GM12878 (cell line): ENCODE results near the gene MALRD1. TPM values are rescaled to one million over a fixed set of nuclear protein-coding genes. Genes with fewer than 3 reads are reported as not detected.

ENCODE experiments used
- ATAC-seq: fragments of 200-7000 bp; cut with Tn5 transposase; 3 replicates; pipeline ENCODE4 v1.9.1; 2020; ENCODE audit warnings: mild to moderate bottlenecking, moderate library complexity
- BruUV-seq: library from RNA; stranded (reverse); fragments of 400-500 nt; replicated peaks from 2 replicates; lab custom pipeline; 2021; lab: Mats Ljungman, UMichigan
- CTCF ChIA-PET: fragments of 300-600 bp; sonication (Branson Sonifier 250); formaldehyde crosslinking; extraction: SDS; loops from one replicate; lab custom pipeline; 2021; ENCODE audit warnings: inconsistent platforms; lab: Yijun Ruan, JAX
- POLR2A ChIA-PET: fragments of 350-600 bp; formaldehyde crosslinking; extraction: SDS; loops from one replicate; lab custom pipeline; 2021; ENCODE audit warnings: inconsistent platforms; lab: Charles Lee
- RAD21 ChIA-PET: fragments of 300-600 bp; sonication (Branson Sonifier 250); formaldehyde crosslinking; loops from one replicate; lab custom pipeline; 2023; ENCODE audit warnings: antibody characterized with exemption; ENCODE audit not compliant: unreplicated experiment; lab: Charles Lee
- SMC1A ChIA-PET: fragments of 300-600 bp; sonication (Branson Sonifier 250); formaldehyde crosslinking; loops from one replicate; lab custom pipeline; 2023; ENCODE audit not compliant: unreplicated experiment, uncharacterized antibody; lab: Charles Lee
- DNase-seq: peaks from one replicate; pipeline ENCODE4 v3.0.0-alpha.2; 2011; ENCODE audit warnings: low read depth, low spot score
- FAIRE-seq: peaks from 3 replicates; lab custom pipeline; 2011; peaks lifted over from hg19 to GRCh38; lab: Jason Lieb, UNC
- H2AFZ ChIP-seq: 2 replicates; pipeline ENCODE4 v1.6.0; 2011; ENCODE audit warnings: low read depth, low read length, control low read depth; ENCODE audit not compliant: control insufficient read depth
- H3K27ac ChIP-seq: 2 replicates; pipeline ENCODE4 v1.5.1; 2011; ENCODE audit warnings: control low read depth; ENCODE audit not compliant: control insufficient read depth, insufficient read depth
- H3K27me3 ChIP-seq, 2 experiments: replicated peaks in 1 of 2; 2 replicates each; pipeline versions ENCODE4 v1.6.0 to v1.6.1; 2011; ENCODE audit warnings: low read length in 1 of 2; ENCODE audit not compliant: control insufficient read depth in 2 of 2, insufficient read depth in 2 of 2
- H3K36me3 ChIP-seq, 2 experiments: 2 replicates each; pipeline ENCODE4 v1.5.1; 2011; ENCODE audit warnings: low read length in 1 of 2; ENCODE audit not compliant: control insufficient read depth in 2 of 2, insufficient read depth in 2 of 2
- H3K4me1 ChIP-seq: 2 replicates; pipeline ENCODE4 v1.6.1; 2011; ENCODE audit warnings: mild to moderate bottlenecking, low read length, moderate library complexity, mixed read lengths; ENCODE audit not compliant: control insufficient read depth, insufficient read depth
- H3K4me2 ChIP-seq: 2 replicates; pipeline ENCODE4 v1.6.0; 2011; ENCODE audit warnings: control low read depth; ENCODE audit not compliant: control insufficient read depth, insufficient read depth
- H3K4me3 ChIP-seq: fragments of 200-600 bp; sonication (generic); 2 replicates; pipeline ENCODE4 v1.5.1; 2016
- H3K79me2 ChIP-seq: 2 replicates; pipeline ENCODE4 v1.6.0; 2011; ENCODE audit warnings: low read length; ENCODE audit not compliant: control insufficient read depth, insufficient read depth
- H3K9ac ChIP-seq: 2 replicates; pipeline ENCODE4 v1.8.0; 2011; ENCODE audit warnings: low read length, control low read depth, mixed read lengths; ENCODE audit not compliant: control insufficient read depth, insufficient read depth
- H3K9me3 ChIP-seq: replicated peaks from 3 replicates; pipeline ENCODE4 v1.5.1; 2011; ENCODE audit warnings: mild to moderate bottlenecking, low read length; ENCODE audit not compliant: control insufficient read depth, insufficient read depth
- H4K20me1 ChIP-seq: 2 replicates; pipeline ENCODE4 v1.6.0; 2011; ENCODE audit not compliant: control insufficient read depth, insufficient read depth
- BCL11A ChIP-seq: IDR thresholded peaks from 2 replicates; pipeline ENCODE4 v1.6.1; 2011; ENCODE audit warnings: low read depth, low read length
- CHD4 ChIP-seq: fragments of 200-600 bp; sonication (generic); IDR thresholded peaks from 2 replicates; pipeline ENCODE4 v1.6.1; 2016; ENCODE audit warnings: mild to moderate bottlenecking
- ESRRA ChIP-seq: IDR thresholded peaks from 2 replicates; pipeline ENCODE4 v1.6.1; 2012; ENCODE audit warnings: mild to moderate bottlenecking, low read length, improper control_type of control experiment
- EZH2 ChIP-seq: IDR thresholded peaks from 2 replicates; pipeline ENCODE4 v1.6.1; 2012; ENCODE audit warnings: low read depth, mild to moderate bottlenecking, control low read depth, inconsistent platforms, low read length, borderline replicate concordance; ENCODE audit not compliant: control insufficient read depth
- MEF2A ChIP-seq: IDR thresholded peaks from 2 replicates; pipeline ENCODE4 v1.6.1; 2011; ENCODE audit warnings: low read depth, mild to moderate bottlenecking, low read length, moderate library complexity; ENCODE audit not compliant: insufficient read depth
- NR2C1 ChIP-seq: fragments of 450-650 bp; IDR thresholded peaks from 2 replicates; pipeline ENCODE4 v1.6.1; 2017; ENCODE audit warnings: antibody characterized with exemption, mild to moderate bottlenecking, moderate library complexity
- POU2F2 ChIP-seq: IDR thresholded peaks from 3 replicates; pipeline ENCODE4 v1.6.1; 2011; ENCODE audit warnings: low read depth, mild to moderate bottlenecking, low read length, borderline replicate concordance
- RFX5 ChIP-seq: IDR thresholded peaks from 2 replicates; pipeline ENCODE4 v1.6.1; 2011; ENCODE audit warnings: low read depth, low read length, improper control_type of control experiment
- TCF7 ChIP-seq: IDR thresholded peaks from 2 replicates; pipeline ENCODE4 v1.6.1; 2014; ENCODE audit warnings: antibody characterized with exemption, borderline replicate concordance
- WRNIP1 ChIP-seq: IDR thresholded peaks from 2 replicates; pipeline ENCODE4 v1.6.1; 2011; ENCODE audit warnings: low read depth, low read length, improper control_type of control experiment, borderline replicate concordance
- YBX1 ChIP-seq: fragments of 450-650 bp; IDR thresholded peaks from 2 replicates; pipeline ENCODE4 v1.6.1; 2016; ENCODE audit warnings: antibody characterized with exemption
- YY1 ChIP-seq: IDR thresholded peaks from 2 replicates; pipeline ENCODE4 v1.6.1; 2011; ENCODE audit warnings: low read depth, mild to moderate bottlenecking, low read length
- ZNF217 ChIP-seq: fragments of 450-650 bp; IDR thresholded peaks from 2 replicates; pipeline ENCODE4 v1.6.1; 2017; ENCODE audit warnings: antibody characterized with exemption, mild to moderate bottlenecking
- ZZZ3 ChIP-seq: IDR thresholded peaks from 2 replicates; pipeline ENCODE4 v1.6.1; 2011; ENCODE audit warnings: low read depth; ENCODE audit not compliant: control insufficient read depth, insufficient read length
- WGBS: methylation state at CpG from one replicate; pipeline ENCODE4 v1.1.6; 2016; ENCODE audit warnings: low lambda C conversion rate; ENCODE audit not compliant: insufficient replicate concordance, insufficient coverage; ENCODE audit errors: missing lambda C conversion rate; 5-methylcytosine and 5-hydroxymethylcytosine counted together
- in situ Hi-C: fragments of 300-500 bp; cut with MboI; formaldehyde crosslinking; loops from 9 replicates; pipeline ENCODE4 v1.14.3; 2018; ENCODE audit warnings: mixed read lengths
- intact Hi-C: fragments of 100-400 bp; cut with micrococcal nuclease; formaldehyde crosslinking; loops from one replicate; pipeline ENCODE4 v1.14.2; 2022; ENCODE audit not compliant: unreplicated experiment
- polyA plus RNA-seq, 11 experiments: library from polyadenylated mRNA; depleted of rRNA in 4 of 11; unstranded in 6 of 11; stranded (reverse) in 5 of 11; fragments of >200 nt; fragmentation: Nextera tagmentation in 4 of 11; fragmentation: Illumina TruSeq in 1 of 11; extraction: Ambion mirVana in 4 of 11; extraction: Trizol in 1 of 11; gene quantifications; 1 replicate in 1 of 11; 2 replicates in 10 of 11; pipeline versions ENCODE4 v1.2.1 to v1.2.3, GENCODE V29; 2011 to 2016; ENCODE audit warnings: inconsistent platforms in 2 of 11, missing spikeins in 2 of 11, low read depth in 1 of 11
- total RNA-seq, 4 experiments: library from RNA; depleted of rRNA in 3 of 4; stranded (reverse); fragments of >200 nt in 3 of 4; fragmentation: Illumina TruSeq in 1 of 4; extraction: Trizol in 1 of 4; gene quantifications; 2 replicates each; pipeline versions ENCODE4 v1.2.1 to v1.2.3, GENCODE V29; 2013 to 2021

Gene MALRD1
- total and polyA plus RNA-seq, 10 of the 15 experiments (the other 5 are each of a cell fraction or from before 2014, with no cell fraction given), result 0.12 to 6.6 (median 0.26) TPM; not detected in 2

DNA sequence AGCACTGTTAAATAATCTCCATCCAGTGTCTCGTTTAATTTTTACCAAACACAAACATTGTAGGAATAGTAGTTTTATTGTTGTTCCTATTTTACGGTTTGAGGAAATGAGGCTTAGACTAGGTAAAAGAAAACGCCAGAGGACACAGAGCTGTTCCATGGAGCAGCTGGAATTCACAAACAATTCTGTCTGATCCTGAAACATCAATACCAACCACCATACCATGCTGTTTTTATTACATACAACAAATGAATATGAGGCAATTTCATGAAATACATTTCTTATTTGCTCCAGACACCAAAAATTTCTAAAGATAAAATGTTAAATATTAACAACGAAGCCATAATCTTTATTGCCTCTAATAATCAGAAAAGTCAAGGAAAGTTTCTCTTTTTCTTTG, 9.4 kb downstream of the MALRD1 start (continued):
- TF ChIP-seq POU2F2 (no peak), BCL11A (no peak), WRNIP1 (no peak), ZNF217 (no peak), TCF7 (no peak), CHD4 (no peak)
- TF ChIP-seq, all 136 proteins: peak for 0

- DNase-seq (no peak), FAIRE-seq (no peak), ATAC-seq (no peak)
- Histone ChIP-seq H3K9ac (no peak overlapping the region), H3K36me3 (no peaks in the 10 kb centered on the region), H3K4me3 (no peak overlapping the region), H3K9me3 (no peaks in the 10 kb centered on the region), H3K4me2 (no peak overlapping the region), H3K27ac (no peak overlapping the region), H2AFZ (no peak overlapping the region), H3K27me3 (no peaks in the 10 kb centered on the region), H4K20me1 (no peaks in the 10 kb centered on the region), H3K79me2 (no peaks in the 10 kb centered on the region), H3K4me1 (no peaks in the 10 kb centered on the region)
- in situ Hi-C loops, result no loop called here
- RAD21 ChIA-PET, result no interaction called here
- 15% methylated on average over 6 of the region's 6 CpGs for WGBS
- TF ChIP-seq MEF2A, result no peak
- TF ChIP-seq RFX5, result no peak
- no peak for TF ChIP-seq ZZZ3
- TF ChIP-seq YBX1, result no peak
- TF ChIP-seq ESRRA, result no peak
- no peak for TF ChIP-seq NR2C1
- no peak for TF ChIP-seq YY1
- TF ChIP-seq EZH2, result no peak
- POLR2A ChIA-PET, result no interaction called here
- no TSS peak for BruUV-seq
- SMC1A ChIA-PET, result interaction anchor here (0.8 kb wide), 1 partner anchor 11 kb away, joined by 4 read pairs; no protein-coding TSS in a partner anchor
- intact Hi-C loops, result no loop called here
- CTCF ChIA-PET, result interaction anchor here (0.6 kb wide), 1 partner anchor 186 kb away, joined by 3 read pairs; no protein-coding TSS in a partner anchor
These were observed 15.4 kb downstream of the MALRD1 start for GRCh38 chr10:19063986-19064385.
